GM20431 (cell line): ENCODE measurements around the gene ECM2.
"Not testable (repeated sequence)": the region's sequence is repeated elsewhere in the genome, so short reads cannot be mapped to it uniquely, and the experiment has no call there.

ENCODE experiments used
- in situ Hi-C: fragments of 300-500 bp; cut with MseI, MboI; formaldehyde crosslinking; loops from one replicate; pipeline ENCODE4 v1.15.0; 2020; ENCODE audit warnings: low sequenced_read_pairs; ENCODE audit not compliant: unreplicated experiment

ECM2 gene

DNA sequence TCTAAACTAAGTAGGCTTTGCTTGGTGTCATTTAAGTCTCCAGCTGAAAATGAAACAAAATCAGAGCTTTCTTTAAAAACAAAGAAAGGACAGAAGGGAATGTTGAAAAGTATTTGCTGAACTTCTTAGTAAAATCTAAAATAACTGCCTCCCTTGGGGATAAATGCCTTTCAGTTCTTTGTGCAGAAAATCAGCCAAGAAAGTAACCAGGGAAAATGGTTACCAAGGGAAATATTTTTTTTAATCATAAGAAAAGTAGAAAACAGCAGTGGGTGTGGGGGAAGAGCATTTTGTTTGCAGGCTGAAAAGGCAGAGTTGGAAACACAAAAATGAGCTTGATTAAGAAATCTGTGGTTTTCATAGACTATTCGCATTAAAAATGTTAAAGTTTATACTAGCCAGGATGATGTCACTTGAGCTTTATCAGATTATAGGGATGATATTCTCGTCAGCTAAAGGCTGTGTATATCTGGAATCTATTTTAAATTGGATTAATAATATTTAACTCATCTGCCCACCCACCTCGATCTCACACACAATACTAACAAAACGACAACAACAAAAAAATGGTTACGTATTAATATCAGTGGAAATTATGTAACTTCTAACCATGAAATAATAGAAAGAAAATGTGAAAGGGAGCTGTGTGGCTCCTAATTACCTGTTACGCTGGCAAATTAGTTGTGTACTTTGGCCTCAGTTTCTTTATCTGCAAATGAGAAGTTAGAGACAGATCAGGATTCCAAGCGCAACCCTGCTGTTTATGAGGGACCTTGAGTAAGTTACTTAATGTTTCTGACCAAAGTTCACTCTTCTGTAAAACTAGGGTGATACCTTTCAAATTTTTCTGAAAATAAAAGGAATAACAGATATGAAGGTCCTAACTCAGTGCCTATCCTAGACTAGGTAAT, at the start of gene ECM2:
Gene ECM2, minus strand, starts transcription at position 51 of the 911 bp plus-strand sequence. CDS start 13,124 bp downstream, outside the sequence.
- in situ Hi-C loops = no loop called here

DNA sequence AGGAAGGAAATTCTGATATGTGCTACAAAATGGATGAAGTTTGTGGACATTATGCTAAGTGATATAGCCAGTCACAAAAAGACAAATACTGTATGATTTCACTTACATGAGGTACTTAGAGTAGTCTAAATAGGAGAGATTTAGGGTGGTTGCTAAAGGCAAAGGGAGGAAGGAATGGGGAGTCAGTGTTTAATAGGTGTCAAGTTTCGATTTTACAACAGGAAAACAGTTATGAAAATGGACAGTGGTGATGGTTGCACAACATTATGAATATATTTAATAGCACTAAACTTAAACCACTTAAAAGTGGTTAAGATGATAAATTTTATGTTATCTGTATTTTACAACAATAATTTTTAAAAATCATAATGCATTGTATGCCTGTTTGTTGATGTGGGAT, 40.4 kb upstream of the ECM2 start:
- in situ Hi-C loops = no loop called here

DNA sequence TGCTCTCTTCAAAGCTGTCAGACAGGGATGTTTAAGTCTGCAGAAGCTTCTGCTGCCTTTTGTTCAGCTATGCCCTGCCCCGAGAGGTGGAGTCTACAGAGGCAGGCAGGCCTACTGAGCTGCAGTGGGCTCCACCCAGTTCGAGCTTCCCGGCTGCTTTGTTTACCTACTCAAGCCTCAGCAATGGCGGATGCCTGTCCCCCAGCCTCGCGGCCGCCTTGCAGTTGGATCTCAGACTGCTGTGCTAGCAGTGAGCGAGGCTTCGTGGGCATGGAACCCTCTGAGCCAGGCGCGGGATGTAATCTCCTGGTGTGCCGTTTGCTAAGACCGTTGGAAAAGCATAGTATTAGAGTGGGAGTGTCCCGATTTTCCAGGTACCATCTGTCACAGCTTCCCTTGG, 37.8 kb upstream of the ECM2 start:
- in situ Hi-C loops = not testable (repeated sequence)

DNA sequence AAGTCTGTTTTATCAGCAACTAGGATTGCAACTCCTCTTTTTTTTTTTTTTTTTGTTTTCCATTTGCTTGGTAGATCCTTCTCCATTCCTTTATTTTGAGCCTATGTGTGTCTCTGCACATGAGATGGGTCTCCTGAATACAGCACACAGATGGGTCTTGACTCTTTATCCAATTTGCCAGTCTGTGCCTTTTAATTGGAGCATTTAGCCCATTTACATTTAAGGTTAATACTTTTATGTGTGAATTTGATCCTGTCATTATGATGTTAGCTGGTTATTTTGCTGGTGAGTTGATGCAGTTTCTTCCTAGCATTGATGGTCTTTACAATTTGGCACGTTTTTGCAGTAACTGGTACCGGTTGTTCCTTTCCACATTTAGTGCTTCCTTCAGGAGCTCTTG, 36.1 kb upstream of the ECM2 start:
- in situ Hi-C loops = not testable (repeated sequence)

DNA sequence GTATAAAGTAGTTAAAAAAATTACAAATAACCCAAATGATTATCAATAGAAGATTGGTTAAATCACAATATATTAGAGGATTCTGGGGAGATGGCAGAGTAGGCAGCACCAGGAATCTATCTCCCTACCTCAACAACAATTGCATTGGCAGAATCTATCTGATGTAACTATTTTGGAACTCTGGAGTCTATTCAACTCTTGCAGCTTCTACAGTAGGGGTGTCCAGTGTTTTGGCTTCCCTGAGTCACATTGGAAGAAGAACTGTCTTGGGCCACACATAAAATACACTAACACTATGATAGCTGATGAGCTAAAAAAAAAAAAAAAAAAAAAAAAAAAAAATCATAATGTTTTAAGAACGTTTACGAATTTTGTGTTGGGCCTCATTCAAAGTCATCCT, 29.2 kb upstream of the ECM2 start:
- in situ Hi-C loops = no loop called here

DNA sequence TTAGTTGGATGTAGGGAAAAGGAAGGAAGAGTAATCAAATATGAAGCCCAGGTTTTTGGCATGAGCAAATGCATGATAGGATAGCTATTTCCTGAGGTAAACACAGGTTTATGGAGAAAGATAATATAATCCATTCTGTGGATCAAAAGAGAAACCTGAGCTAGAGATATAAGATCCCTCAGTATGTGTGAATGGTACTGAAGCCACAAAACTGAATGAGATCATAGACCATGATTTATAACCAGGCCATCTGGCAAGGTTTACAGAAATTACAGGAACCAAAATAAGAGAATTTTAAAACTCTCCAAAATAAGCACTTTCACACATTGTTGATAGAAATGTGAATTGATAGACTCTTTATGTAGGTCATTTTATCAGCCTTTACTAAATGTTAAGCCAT, 28.7 kb upstream of the ECM2 start:
- in situ Hi-C loops = no loop called here

DNA sequence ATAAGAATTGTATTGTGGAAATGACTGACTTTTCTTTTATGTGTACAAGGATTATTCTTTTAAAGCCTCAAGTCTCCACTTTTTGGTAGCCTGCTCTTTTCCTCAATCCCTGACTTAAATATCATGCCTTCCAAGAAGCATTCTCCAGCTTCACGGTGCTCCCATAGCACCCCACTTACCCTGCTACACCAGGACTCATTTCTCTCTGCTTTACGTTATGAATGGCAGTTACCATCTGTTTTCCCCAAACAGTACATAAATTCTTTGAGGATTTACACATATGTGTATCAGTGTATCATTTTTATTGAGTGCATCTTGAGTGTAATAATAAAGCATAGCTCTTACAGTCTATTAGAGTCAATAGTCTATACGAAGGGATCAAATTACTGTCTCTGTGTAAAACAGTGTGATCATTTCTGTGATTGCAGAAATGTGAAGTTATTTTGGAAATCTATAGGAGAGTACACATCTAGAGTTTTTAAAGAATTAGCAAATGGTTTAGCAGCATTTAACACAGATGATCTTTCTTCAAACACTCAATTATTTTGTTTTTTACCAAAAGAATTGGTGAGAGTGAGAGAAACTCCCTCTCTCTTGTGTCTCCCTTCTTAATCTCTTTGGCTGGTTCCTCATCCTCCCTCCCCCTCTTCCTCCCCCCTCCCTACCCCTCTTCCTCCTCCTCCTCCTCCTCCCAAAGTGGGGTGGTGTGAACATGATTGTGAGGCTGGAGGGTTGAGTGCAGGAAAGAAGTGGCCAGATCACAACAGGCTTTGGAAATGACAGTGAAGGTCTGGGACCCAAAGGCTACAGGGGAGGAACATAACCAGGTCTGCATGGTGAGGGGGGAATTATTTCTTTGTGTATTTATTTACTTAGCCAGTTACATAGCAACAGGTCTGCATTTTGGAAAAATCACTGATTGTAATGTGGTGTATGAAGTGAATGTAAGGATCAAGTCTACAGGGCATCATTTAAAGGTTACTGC, 27.6 kb upstream of the ECM2 start:
- in situ Hi-C loops = no loop called here

DNA sequence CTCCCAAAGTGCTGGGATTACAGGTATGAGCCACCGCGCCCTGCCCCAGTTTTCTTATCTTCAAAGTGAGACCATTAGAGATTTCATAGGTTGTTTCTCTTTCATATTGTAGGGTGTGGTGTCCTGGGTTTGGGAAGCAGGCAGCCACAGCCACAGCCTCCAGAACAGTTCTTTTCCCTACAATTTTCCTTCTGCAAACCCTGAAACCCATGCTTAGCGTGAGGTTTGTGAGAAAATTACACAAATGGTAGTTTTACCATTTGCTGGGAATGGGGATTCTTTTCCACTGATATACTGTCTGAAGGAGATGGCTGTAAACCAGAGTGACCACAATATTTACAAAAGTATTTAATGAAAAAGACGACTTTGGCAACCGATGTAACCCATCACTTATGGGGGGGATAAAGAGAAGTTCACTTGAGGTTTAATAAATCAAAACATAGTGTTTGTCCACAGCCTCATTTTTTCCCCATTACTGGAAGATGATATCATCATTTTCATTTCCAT, 26.7 kb upstream of the ECM2 start:
- in situ Hi-C loops = no loop called here

DNA sequence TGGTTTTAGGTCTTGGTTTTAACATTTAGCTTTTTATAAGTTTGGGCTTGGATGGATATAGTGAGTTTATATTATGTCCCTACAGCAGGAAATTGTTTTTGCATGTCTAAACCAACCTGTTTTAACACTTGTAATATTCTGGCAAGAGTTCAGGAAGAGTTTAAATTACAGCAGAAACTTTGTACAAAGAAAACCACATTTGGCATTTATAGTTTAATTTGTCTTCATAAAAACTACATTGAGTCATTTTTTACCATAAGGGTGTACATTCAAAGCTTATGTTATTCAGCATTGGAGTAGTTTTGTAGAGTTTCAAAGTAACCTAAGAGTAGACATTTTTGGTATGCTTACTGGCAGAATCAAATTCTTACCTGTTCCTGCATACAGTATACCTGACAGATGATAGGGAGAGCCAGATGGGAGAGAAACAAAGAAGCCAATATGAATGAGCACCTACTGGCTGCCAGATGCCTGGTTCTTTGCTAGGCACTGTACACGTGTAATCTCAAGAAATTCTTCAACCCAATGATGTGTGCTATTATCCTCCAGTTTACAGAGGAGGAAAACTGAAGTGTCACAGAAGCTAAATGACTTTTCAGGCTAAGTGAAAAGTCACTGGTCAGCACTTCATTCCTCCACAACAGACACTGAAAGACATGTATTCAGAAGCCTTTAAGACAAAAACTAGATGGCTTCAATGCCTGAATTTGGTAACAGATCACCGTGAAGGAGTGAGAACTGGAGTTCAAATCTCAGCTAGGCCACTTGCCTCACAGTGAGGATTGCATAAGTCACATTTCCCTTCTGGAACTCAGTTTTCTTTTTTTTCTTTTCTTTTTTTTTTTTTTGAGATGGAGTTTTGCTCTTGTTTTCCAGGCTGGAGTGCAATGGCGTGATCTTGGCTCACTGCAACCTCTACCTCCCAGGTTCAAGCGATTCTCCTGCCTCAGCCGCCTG, 25.9 kb upstream of the ECM2 start:
- in situ Hi-C loops = no loop called here

DNA sequence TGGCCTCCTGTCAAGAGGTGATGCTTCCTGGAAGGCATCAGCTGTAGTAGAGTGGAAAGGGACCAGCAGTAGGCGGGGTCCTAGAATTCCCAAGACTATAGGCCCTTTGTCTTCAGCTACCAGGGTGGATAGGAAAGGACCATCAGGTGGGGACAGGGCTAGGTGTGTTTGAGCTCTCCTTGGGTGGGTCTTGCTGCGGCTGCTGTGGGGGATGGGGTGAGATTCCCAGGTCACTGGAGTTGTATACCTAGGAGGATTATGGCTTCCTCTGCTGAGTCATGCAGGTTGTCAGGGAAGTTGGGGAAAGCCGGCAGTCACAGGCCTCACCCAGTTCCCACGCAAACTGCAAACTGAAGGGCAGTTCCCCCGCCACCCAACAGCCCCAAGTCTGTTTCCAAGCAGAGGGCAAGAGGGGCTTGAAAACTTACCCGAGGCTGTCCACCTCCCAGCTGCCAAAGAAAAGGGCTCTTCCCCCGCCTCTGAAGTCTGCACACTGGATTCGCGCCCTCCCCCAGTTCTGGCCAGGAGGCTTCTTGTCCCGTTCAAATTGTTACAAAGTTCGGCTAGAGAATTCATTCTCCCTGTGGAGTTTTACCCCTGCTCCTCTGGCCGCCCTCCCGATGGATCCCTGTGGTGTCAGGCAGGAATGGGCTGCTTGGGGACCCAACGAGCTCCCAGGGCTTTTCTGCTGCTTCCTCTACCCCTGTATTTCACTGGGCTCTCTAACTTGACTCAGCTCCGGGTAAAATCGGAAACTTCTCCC, 23.0 kb upstream of the ECM2 start:
- in situ Hi-C loops = no loop called here

DNA sequence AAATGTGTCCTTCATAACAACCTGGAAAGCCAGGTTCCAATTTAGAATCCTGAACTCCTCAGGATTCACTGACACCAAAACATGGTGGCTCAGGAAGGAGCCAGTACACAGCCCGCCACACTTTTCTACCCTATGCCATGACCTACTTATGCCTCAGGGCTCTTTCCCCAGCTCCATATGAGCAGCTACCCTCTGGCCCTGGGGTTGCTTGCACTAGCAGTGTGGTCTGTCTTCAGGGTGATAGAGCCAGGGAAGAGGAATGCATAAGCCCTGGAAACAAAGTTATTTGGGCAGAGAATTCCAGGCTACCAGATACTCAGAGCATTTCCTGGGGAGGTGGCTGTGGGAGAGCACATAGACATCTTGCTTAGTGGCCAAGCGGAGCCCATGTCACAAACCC, 15.0 kb upstream of the ECM2 start:
- in situ Hi-C loops = no loop called here

DNA sequence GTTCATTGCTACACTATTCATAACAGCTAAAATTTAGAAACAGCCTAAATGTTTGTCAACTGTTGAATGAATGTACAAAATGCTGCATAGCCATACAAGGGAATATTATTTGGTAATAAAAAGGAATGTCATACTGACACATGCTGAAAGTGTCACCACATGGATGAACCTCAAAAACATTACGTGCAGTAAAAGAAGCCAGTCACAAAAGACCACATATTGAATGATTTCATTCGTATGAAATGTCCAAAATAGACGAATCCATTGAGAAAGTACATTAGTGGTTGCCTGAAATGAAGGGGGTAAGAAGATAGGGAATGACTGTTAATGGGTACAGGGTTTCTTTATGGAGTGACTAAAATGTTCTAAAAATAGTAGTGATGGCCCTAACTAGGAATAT, 11.6 kb upstream of the ECM2 start:
- in situ Hi-C loops = no loop called here

DNA sequence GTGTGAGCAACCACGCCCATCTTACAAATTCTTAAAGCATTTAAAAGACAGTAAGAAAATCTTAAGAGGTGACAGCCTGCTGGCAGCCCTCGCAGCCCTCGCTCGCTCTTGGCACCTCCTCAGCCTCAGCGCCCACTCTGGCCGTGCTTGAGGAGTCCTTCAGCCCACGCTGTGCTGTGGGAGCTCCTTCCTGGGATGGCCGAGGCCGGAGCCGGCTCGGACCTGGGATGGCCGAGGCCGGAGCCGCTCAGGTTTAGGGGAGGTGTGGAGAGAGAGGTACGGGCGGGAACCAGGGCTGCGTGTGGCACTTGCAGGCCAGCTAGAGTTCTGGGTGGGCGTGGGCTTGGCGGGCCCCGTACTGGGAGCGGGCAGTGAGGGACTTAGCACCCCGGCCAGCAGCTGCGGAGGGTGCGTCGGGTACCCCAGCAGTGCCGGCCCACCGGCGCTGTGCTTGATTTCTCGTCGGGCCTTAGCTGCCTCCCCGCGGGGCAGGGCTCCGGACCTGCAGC, 9.3 kb upstream of the ECM2 start:
- in situ Hi-C loops = no loop called here

DNA sequence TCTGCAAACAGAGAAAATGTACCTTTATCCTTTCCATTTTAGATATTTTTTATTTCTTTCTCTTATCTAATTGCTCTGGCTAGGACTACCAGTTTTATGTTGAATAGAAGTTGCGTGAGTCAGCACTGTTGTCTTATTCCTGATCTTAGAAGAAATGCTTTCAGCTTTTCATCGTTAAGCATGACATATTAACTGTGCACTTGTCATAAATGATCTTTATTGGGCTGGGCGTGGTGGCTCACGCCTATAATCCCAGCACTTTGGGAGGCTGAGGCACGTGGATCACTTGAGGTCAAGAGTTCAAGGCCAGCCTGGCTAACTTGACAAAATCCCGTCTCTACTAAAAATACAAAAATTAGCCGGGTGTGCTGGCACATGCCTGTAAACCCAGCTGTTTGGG, 8.2 kb upstream of the ECM2 start:
- in situ Hi-C loops = no loop called here

DNA sequence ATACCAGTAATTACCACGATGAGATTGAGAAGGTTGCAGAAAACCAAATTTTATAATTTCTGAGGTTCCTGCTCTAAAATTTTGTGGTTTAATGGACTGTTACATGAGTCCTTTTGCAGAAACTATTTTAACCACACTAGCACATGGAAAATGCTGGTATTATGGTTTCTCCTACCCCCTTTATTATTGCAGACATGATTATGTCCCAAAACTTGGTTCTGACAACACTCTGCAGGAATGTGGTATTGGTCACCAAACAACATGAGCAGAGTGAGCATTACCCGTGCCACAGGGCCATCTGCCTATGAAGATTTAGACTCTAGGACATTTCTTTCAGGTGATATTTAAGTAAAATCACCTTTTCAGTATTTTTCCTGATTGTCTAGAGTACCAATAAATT, 2.8 kb upstream of the ECM2 start:
- in situ Hi-C loops = no loop called here

DNA sequence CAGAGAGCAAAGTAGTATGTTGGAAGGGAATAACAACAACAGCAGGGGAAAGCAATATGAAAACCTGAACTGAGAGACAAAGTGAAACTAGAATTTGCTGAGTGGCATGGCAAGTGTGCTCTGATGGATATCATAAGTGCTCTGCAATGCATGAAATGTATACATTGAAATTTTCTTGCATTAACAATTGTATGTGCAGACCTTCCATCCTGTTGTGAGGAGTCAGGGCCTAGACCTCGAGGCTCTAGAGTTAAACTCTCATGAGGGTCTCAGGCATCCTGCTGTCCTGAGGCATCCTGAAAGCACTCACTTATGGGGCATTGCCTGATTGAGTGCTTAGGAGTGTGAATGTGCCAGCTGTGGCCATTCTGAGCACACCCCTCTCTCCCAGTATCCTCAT, 1.1 kb downstream of the ECM2 start:
- in situ Hi-C loops = no loop called here

DNA sequence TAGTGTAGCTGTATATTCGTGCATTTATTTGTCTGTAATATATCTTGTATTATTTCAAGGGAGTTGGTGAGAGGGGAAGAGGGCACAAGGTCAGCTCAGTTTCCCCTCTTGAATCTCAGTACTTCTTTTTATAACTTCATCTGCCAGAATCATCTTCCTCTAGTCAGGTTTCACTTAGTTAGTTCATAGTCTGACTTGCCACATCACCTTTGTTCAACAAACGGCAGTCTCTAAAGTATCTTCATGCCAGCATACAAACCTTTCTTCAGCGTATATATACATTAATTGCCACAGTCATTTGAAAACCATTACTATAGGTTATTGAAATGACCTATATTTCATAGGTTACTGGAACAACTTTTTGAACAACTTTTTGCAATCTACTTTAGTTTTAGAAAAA, 1.6 kb downstream of the ECM2 start:
- in situ Hi-C loops = no loop called here

DNA sequence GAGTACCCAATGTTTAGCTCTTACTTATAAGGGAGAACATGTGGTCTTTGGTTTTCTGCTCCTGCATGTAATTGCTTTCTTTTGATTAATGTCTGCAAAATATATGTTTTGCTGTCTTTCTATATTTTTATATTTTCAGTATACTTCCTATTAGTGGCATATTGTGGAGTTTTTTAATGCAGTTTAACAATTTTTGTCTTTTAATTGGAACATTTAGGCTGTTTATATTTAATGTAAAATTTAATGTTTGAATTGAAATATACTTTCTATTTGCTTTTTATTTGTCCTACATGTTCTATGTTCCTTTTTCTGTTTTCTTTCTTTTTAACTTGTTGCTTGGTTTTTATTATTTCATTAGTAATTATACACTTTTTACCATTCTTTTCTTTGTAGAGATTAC, 4.9 kb downstream of the ECM2 start:
- in situ Hi-C loops = no loop called here

DNA sequence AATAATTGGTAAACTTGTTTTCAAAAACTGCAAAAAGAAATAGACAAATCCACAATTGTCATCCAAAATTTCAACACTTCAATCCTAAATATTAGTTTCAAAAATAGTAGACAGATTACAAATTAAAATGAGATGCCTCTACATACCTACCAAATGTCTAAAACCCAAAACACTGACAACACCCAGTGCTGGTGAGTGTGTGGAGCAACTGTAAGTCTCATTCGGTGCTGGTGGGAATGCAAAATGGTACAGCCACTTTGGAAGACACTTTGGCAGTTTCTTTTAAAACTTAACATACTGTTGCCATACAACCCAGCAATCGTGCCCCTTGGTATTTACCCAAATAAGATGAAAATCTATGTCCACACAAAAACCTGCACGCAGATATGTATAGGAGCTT, 6.7 kb downstream of the ECM2 start:
- in situ Hi-C loops = no loop called here
